CD4-positive, alpha-beta T cell treated with Interleukin-4 for 4 hours (primary cell): ENCODE results near the gene CFL1.

Experiments used
- DNase-seq: peaks from one replicate; pipeline ENCODE4 v3.0.0-alpha.2; 2020

CFL1 gene

GRCh38 chr11:65829459-65829858 is 28.5 kb downstream of the CFL1 start:
- no peak for DNase-seq

- no peak for DNase-seq
Observed at GRCh38 chr11:65826984-65827735, 30.8 kb downstream of the CFL1 start.

- no peak for DNase-seq
Observed at GRCh38 chr11:65822776-65823528, 35.0 kb downstream of the CFL1 start.

- DNase-seq = no peak
Observed at GRCh38 chr11:65821107-65821506, 36.9 kb downstream of the CFL1 start.

GRCh38 chr11:65817835-65818680 is 39.9 kb downstream of the CFL1 start:
- peak; percentile 82 for DNase-seq

GRCh38 chr11:65817312-65817834 is 40.6 kb downstream of the CFL1 start:
- no peak for DNase-seq

GRCh38 chr11:65816696-65817095 is 41.3 kb downstream of the CFL1 start:
- no peak for DNase-seq

- DNase-seq = no peak
Observed at GRCh38 chr11:65814986-65815565, 42.9 kb downstream of the CFL1 start.

- DNase-seq = no peak
Observed at GRCh38 chr11:65814131-65814985, 43.6 kb downstream of the CFL1 start.

GRCh38 chr11:65811764-65812475 is 46.1 kb downstream of the CFL1 start:
- no peak for DNase-seq

GRCh38 chr11:65810046-65810868 is 47.7 kb downstream of the CFL1 start:
- DNase-seq = no peak

GRCh38 chr11:65809496-65809895 is 48.5 kb downstream of the CFL1 start:
- no peak for DNase-seq

- DNase-seq = no peak
Observed at GRCh38 chr11:65808744-65809341, 49.1 kb downstream of the CFL1 start.

- no peak for DNase-seq
Observed at GRCh38 chr11:65806979-65807378, 51.0 kb downstream of the CFL1 start.
